Measurements from ENCODE around the gene C14orf119.

C14orf119 gene

DNA sequence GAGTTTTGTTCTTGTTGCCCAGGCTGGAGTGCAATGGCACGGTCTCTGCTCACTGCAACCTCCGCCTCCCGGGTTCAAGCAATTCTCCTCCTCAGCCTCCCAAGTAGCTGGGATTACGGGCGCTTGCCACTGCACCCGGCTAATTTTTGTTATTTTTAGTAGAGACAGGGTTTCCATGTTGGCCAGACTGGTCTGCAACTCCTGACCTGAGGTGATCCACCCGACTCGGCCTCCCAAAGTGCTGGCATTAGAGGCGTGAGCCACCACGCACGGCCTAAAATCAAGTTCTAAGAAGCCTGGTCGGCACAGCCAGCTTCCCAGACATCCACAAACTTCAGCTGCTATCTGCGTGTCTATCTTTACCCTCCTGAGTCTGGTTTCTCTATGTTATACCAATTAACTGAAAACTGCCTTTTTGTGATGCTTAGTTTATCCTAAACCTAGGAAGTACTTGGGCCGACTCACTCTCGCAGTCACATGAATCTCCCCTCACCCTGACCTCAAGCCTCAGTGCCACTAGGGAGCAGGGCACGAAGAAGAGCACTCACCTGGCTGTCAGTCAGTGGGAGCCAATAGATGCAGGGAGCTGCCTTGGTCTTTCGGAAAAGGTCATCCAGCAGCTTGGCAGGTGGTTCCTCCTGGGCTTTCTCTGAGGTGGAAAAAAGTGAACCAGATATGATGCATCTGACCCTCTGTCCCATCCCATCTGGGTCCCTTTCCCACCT is 34.6 kb upstream of the C14orf119 start:
- no peak for DNase-seq (ENCODE audit: low read depth in 3 of 3)

DNA sequence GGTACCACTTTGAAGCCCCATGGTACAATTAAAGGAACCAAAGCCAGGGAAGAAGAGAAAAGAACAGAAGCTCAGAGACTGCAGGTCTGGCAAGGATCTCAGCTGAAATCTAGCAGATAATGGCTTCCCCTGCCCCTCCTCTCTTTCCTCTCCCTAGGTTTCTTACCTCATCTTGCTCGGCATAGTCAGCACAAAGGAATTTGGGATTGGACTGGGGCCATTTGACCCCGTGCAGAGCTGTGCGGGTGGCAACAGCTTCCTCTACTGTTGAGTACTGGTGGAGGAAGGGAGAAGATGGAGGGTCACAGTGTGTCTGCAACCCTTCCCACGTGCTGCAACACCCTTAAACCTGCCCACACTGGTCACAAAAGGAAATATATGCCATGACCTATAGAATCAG is 33.3 kb upstream of the C14orf119 start:
- DNase-seq (ENCODE audit: low read depth in 3 of 3): no peak

DNA sequence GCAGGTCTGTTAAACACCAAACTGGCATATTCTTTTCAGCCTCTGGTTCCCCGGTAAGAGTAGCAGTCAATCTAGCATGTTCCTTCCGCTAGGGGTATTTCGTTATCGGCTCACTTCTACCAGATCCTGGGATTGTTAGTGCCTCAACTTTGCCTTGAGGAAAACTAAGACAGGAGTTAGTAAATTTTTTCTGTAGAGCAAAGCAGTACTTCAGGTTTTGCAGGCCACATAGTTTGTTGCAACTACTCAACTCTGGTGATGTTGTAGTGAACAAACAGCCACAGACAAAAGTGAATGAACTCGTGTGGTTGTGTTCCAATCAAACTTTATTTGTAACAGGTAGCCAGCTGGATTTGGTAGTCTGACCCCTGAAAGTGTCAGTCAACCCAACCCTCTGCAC is 31.7 kb upstream of the C14orf119 start:
- DNase-seq (ENCODE audit: low read depth in 3 of 3): no peak

DNA sequence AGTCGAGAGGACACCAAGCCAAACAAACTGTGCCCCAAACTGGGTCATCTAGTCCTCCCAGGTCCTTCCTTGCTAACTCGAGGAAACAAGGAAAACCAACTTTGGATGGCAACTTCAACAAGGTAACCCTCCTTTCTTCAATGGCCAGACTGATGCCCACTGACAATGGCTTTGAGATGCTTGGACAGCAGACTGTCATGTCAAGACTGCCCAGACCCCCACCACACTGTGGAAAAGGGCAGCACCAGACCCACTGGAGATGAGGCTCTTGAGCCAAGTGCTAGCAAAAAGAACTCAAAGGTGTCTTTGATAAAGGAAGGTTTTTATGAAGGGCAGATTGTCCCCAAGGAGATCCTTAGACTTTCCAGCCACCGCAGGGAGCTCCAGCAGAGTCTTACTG is 28.9 kb upstream of the C14orf119 start:
- no peak for DNase-seq (ENCODE audit: low read depth in 3 of 3)

DNA sequence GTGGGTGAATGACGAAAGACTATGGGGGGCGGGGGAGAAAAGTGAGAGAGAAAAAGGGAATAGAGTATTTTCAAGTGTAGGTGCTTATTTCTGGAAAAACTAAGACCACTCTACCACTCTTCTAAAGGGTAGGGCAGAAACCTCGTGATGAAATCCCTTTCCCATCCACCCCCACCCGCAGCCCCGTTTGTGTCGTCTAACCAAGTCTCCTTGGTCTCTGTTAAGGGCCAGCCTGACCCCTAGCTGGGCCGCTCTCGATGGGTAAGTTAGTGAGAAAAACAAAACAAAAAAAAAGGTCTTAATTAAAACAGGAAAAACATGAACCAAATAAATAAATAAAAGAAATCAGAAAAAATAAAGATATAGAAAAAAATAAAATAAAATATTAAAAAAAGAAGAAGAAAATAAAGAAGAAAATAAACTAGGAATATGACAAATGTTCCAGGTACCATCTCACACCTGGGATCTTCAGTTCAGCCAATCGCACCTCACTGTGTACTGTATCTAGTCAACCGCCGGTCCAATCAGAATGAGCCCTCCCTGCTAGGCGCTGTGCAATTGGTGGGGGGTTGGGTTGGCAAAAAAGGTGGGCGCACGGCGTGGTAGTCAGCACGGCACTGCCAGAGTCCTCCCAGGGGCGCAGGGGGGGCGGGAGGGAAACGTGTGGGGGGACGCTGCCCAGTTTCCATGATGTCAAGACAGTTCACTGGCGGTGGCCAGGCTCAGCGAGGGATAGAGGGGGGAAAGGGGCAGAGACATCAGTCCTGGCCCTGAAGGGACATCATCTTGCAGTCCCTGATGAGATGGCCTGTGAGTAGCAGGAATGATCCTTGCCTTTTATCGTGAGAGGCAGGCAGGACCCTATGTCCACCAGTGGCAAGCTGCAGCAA is 28.2 kb upstream of the C14orf119 start:
- DNase-seq (ENCODE audit: low read depth in 3 of 3): no peak

DNA sequence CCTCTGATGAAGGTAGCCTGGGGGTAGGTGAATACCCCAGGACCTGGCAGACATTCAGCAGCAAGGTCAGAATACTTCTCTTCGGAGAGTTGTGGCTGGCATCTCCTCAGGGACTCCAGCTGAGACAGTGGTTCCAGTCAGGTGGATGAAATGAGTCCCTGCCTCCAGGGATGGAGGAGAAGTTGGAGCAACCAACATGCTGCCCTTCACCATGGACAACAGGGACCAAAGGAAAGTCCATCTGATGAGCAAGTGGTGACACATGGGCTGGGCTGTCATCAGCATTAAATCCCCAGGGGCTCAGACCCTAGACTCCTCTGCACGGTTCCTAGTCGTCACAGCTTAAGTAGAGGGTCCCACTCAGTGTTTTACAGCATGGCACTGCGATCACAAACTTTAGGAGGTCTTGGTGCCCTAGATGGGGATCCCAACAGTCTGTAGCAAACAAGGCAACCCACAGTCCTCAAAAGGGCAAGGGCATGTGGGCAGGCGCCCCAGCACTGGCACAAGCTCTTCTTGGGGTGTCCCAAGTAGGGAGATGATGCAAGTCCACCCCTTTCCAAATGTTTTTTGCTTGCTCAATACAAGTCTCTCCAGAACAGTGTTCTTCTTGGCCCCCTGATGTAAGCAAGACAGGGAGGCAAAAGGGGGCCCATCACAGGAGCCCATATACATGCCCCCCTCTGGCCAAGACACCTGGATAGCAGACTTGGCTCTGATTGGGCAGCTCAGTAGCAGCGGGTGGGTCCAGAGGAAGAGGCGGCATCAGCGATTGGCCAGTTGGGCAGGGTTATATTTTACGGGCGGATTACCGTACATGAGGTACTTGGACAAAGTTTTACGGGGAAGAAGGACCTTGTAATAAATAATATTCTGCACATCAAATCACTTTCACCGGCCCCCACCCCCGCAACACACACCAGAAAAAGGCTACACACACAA is 27.2 kb upstream of the C14orf119 start:
- no peak for DNase-seq (ENCODE audit: low read depth in 3 of 3)

DNA sequence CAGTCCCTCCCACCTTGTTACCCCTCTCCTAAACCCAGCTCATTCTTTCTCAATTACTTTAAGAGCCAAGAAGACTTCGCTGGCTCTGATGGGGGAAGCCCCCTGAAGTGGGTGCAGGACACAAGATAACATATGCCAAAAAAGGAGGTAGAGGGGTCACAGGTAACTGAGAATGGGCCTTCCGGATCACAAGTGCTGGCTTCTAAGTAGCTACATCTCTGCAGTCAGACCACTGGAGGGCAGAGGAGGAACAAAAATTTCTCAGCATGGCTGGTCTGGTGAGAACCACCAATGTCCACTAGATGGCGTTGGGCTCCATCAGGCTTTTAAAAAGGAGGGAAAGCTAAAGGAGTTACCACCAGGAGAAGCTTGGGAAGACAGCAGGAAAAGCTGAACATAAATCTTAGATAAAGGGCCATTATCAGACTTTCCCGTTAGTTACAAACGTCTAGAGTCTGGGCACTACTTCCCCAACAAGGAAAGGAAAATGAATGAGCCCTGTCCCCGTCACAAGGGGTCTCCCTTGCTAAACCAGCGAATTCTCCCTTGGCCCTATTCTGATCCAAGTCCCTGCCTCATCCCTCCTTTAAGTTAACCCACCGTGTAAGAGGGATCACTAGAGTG is 26.4 kb upstream of the C14orf119 start:
- DNase-seq (ENCODE audit: low read depth in 3 of 3): peak; percentile 46 to 64 (median 47)

DNA sequence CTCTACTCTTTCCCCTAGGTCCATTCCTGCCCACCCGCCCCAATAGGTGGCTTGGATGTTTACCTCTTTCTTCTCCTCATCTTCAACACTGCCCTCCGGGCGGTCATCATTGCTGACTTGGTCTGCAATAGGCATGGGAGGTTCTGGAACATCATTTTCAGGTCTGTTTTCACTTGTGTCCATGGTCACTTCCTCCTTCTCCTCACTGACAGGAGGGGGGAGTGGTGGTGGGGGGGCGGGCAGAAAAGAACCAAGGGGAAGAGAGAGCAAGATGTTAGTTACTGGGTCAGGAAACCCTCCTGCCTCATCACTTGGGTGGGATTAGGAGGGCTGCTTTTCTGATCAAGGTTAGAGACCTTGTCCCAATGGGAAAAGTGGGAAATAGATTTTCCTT is 25.9 kb upstream of the C14orf119 start:
- no peak for DNase-seq (ENCODE audit: low read depth in 3 of 3)

DNA sequence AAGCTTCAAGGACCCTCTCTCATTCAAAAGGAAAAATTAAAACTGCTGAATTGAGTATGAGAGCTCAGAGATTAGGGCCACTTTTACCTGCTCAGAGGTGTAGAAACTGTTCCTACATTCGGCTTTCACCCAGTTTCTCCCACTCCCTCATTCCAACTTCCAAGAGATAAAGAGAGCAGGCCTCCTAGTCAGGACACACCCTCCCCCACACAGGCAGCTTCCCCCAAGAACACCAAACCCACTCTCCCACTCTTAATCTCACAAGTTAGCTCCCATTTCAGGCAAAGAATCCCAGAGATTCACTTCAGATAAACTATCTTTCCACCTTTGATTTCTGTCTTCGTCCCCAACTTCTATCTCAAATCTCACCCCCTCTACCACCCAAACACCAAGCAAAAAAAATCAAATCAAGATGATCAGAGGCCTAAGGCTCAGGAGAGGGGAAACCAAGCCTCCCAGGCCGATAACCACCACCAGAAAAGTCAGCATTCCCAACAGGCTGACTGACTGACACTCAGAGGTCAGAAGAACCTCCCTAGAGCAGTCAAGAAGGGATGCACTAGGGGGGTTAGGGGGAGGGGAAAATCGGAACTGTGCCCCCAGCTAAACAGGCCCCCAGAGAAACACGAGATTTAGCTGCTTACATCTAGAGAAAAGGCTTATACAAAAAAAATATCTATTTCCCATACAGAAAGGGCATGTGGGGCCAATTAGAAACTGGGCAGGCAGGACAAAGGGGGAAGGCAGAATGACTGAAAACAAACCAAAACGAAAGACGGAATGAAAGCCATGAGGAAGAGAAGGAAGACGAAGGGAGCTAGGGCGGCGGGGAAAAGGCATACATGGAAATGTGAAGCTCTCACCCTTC is 24.8 kb upstream of the C14orf119 start:
- DNase-seq (ENCODE audit: low read depth in 3 of 3): no peak

DNA sequence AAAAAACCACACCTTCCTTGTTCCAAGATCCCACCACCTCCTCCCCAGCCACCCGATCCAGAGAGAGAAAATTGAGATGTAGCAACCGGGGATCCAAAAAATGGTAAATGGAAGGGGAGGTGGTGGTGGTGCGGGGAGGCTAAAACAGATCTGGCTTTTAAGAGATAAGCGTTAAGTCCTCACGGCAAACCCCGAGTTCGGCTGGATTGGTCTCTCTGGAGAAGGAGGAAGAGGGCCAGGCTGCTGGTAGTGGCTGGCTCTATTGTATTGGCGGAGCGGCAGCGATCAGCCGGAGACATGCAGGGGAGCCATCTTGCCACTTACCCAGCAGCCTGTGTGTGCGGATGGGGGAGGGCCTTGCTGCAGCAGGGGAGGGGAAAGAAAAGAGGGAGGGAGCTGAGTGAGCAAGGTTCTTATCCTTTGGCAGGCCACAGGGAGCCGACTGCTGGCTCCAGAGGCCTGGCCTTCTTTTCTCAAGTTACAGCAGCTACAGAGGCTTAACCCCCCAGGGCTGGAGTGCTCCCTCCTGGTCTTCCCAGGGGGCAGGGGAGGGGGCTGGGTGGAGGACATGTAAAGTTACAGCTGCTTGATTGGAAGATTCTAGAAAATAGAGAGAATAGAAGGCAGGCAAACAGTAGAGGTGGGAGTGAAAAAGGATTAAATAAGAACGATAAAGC is 23.9 kb upstream of the C14orf119 start:
- peak; percentile 58 to 72 (median 72) for DNase-seq (ENCODE audit: low read depth in 3 of 3)

DNA sequence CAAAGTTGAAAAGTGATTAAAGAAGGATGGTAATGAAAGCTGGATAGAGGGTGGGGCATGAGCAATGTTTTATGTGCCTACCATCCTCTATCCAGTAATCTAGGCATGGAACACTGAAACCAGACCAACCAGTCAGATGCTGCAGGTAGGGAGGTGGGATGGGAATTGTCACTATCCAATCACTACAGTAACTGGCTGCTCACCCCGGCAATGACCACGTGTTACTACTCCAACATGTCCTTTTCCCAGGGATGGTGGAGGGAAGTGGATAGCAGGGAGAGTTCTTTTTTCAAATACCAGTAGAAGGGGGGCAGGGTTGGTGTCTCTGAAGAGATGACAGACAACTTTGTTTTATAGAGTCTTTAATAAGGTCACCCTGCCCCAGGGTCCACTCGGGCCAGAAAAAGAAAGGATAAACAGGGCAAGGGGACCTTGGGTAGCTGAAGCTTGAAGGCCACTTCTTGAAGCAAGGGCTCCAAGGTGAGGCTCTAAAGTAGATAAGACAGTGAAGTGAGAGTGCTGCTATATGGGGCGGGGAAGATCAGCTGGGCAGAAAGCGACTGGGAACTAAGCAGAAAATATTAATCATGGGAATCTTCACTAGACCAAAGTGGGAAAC is 23.3 kb upstream of the C14orf119 start:
- DNase-seq (ENCODE audit: low read depth in 3 of 3): no peak

DNA sequence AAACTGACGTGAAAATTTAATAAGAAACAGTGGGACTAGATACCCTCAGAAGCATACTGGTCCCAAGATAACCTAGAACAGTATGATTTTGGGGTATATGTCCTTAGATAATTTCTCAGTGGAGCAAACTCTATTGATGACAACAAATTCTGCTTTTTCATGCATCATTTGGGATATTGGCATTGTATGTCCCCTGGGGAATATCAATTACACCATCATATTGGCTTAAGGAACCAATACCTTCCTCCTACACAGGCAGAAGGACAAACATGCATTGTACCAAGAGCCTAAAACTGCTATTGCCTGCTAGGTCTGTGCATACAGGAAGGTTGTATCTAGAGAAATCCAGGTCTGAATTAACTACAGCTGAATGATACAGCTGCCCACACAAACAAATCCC is 20.4 kb upstream of the C14orf119 start:
- DNase-seq (ENCODE audit: low read depth in 3 of 3): no peak

DNA sequence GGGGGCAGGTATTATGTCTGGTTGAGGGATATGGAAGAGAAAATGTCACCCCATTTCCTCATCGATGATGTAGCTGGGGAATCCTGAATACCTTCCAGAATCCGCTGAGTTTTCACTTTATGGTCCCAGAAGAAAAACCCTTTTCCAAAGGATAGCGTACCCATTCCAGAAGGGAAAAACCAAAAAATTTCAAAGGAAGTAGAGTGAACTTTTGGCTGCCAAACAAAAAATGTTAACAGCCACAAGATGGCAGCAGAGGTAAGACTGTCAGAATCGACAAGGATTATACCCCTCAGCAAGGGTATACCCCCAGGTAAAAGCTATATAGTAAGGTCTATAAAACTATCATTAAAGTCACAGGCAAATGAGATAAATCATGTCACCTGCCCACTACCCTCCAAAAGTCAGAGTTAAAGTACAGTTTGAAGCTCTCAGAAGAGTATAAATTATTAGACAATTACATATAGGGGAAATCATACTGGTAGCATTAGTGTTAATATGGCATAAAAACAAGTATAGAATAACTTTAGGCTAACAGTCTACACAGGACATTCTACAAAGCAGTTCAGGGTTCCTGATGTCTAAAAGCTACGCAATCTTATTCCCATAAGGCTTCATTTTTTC is 18.4 kb upstream of the C14orf119 start:
- no peak for DNase-seq (ENCODE audit: low read depth in 3 of 3)

DNA sequence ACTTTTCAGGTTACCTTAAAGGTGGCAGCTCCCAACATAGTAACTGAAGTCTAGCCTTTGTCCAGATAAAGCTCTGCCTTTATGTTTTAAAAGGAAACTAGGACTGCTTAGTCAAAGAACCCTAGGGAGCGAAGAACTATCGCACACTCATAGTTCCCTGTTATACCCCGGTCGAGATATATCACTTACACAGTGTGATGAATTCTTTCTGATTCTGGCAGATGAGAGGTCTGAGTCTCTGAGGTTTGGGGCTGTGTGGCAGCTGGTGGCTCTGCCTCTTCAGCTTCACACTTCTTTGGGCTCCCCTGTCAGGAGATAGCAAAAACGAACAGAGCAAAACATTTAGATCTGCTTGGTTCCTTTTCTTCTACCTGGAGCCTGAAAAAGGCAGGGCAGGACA is 17.3 kb upstream of the C14orf119 start:
- DNase-seq (ENCODE audit: low read depth in 3 of 3): no peak

DNA sequence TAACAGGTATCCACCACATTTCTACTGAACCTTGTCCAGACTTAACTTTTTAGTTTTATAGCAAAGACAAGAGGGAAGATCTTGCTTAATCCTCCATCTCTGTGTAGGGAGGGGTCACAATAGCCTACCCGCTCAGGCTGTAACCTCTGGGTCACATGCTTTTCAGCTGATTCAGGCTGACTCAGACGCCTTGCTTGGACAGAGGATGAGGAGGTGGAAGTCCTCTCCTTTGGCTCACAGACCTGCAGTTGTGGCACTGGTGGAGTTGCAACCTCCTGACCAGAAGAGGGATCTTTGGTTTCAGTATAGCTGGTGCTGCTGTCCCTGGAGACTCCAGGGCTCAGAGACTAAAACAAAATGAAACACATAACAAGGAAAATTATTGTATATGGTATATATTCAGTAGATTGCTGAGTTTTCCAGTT is 16.6 kb upstream of the C14orf119 start:
- DNase-seq (ENCODE audit: low read depth in 3 of 3): no peak

DNA sequence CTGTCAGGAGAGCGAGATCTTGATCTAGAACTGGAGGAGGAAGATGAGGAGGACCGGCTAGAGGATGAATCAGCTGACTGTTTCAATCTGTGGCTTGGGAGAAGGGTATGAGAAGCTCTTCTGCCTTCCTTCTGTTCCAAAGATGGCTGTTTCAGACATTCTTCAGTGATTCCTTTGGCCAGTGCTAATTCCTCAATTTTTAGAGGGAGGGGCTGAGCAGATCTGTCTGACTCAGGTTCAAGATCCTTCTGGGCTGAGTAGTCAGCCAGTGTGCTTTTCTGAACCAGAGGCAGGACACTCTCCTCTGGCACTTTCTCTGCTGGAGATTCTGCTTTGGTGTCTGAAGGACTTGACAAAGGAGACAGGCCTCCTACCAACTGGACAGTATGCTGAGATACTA is 15.6 kb upstream of the C14orf119 start:
- no peak for DNase-seq (ENCODE audit: low read depth in 3 of 3)

DNA sequence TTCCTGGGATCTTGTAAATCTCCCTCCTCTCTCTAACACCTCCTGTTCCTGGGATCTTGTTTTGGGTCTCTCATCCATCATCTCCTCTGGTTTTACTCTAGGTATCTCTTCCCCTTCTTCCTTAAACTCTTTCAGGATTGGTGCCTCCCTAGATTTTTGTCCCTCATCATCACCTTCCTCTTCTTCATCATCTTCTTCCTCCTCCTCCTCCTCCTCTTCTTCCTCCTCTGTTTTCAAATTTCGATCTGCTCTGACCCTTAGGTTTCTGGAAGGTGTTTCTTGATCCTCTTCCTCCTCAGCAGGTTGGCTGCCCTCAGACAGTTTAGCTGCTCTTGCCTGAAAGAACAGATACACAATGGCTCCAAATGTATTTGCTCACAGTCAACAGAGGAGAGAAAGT is 14.8 kb upstream of the C14orf119 start:
- no peak for DNase-seq (ENCODE audit: low read depth in 3 of 3)

DNA sequence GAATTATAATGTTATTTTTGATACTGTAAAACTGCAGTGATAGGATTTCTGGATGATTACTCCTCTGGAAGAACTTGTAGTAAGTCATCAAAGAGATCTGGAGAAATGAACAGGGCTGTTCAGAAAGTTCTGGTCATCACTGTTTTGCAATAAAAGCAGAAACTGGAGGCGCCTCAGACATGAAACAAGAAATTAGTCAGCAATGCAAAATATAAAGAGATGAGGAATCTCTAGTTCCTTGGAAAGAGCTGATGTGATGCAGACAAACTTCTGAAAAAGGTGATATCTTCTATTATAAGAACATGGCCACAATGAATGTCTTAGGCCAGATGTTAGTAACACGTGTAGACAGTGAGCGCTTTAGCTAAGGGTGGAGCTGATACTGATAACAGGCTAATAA is 9.8 kb upstream of the C14orf119 start:
- DNase-seq (ENCODE audit: low read depth in 3 of 3): no peak

DNA sequence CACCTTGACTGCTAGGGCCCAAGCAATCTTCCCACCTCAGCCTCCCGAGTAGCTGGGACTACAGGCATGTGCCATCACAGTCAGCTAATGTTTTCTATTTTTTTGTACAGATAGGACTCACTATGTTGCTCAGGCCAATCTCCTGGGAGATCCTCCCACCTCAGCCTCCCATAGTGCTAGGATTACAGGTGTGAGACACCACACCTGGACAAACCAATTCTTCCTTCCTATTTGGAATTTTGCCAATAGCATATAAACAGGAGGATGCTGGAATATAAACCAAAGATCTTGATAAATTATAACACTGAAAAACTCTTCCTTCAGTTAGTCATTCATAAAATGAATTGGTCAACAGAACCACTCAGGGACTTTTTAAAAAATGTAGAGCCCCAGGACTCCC is 8.7 kb upstream of the C14orf119 start:
- DNase-seq (ENCODE audit: low read depth in 3 of 3): no peak
